Islet precursor cell (in vitro differentiated cells): ENCODE results near the gene CEACAM6.
"Not testable (repeated sequence)": the region's sequence is repeated elsewhere in the genome, so short reads cannot be mapped to it uniquely, and the experiment has no call there.

Source experiments
- DNase-seq: peaks from one replicate; pipeline ENCODE4 v3.0.0-alpha.2; 2018

CEACAM6 gene

GRCh38 chr19:41750248-41751134 lies 4.8 kb upstream of the CEACAM6 start:
- DNase-seq, result not testable (repeated sequence)

- DNase-seq, result peak; percentile 63
These were observed 2.2 kb upstream of the CEACAM6 start for GRCh38 chr19:41753159-41753558.

- DNase-seq, result no peak
These were observed 1.3 kb upstream of the CEACAM6 start for GRCh38 chr19:41753936-41754529.

- no peak for DNase-seq
These were observed 3.5 kb downstream of the CEACAM6 start for GRCh38 chr19:41758846-41759245.

GRCh38 chr19:41767115-41767514 lies 11.8 kb downstream of the CEACAM6 start:
- DNase-seq, result no peak

- DNase-seq, result not testable (repeated sequence)
These were observed 12.8 kb downstream of the CEACAM6 start for GRCh38 chr19:41768105-41768504.

- DNase-seq, result no peak
These were observed 14.3 kb downstream of the CEACAM6 start for GRCh38 chr19:41769608-41770007.

GRCh38 chr19:41771410-41771809 lies 16.1 kb downstream of the CEACAM6 start:
- DNase-seq, result no peak

GRCh38 chr19:41774515-41774980 lies 19.2 kb downstream of the CEACAM6 start:
- no peak for DNase-seq

- no peak for DNase-seq
These were observed 21.4 kb downstream of the CEACAM6 start for GRCh38 chr19:41776700-41777099.

- DNase-seq, result no peak
These were observed 28.3 kb downstream of the CEACAM6 start for GRCh38 chr19:41783612-41784011.

- no peak for DNase-seq
These were observed 29.0 kb downstream of the CEACAM6 start for GRCh38 chr19:41784312-41784711.

GRCh38 chr19:41784743-41785142 lies 29.4 kb downstream of the CEACAM6 start:
- no peak for DNase-seq

- DNase-seq, result peak; percentile 84
These were observed 30.3 kb downstream of the CEACAM6 start for GRCh38 chr19:41785653-41786052.

GRCh38 chr19:41787055-41787454 lies 31.7 kb downstream of the CEACAM6 start:
- no peak for DNase-seq

GRCh38 chr19:41788518-41788917 lies 33.2 kb downstream of the CEACAM6 start:
- DNase-seq, result not testable (repeated sequence)

- not testable (repeated sequence) for DNase-seq
These were observed 33.7 kb downstream of the CEACAM6 start for GRCh38 chr19:41789053-41789452.

- DNase-seq, result peak; percentile 78
These were observed 37.4 kb downstream of the CEACAM6 start for GRCh38 chr19:41792513-41793413.

- no peak for DNase-seq
These were observed 38.0 kb downstream of the CEACAM6 start for GRCh38 chr19:41793414-41793727.

- peak; percentile 72 for DNase-seq
These were observed 39.7 kb downstream of the CEACAM6 start for GRCh38 chr19:41795031-41795461.

- DNase-seq, result no peak
These were observed 41.0 kb downstream of the CEACAM6 start, which contains the start of gene CEACAM3 for GRCh38 chr19:41796362-41796761. TSS of gene CEACAM3 (plus strand) at chr19:41796587. CDS start at chr19:41796678, 91 bp downstream.

GRCh38 chr19:41796901-41797300 lies 41.6 kb downstream of the CEACAM6 start:
- no peak for DNase-seq

- no peak for DNase-seq
These were observed 44.2 kb downstream of the CEACAM6 start for GRCh38 chr19:41799444-41800000.
